ENCODE results near the gene LNX1. TPM values are rescaled to one million over a fixed set of nuclear protein-coding genes. Genes with fewer than 3 reads are reported as not detected.

LNX1 gene
- total and polyA plus RNA-seq, 2 of the 8 experiments (the other 6 are each of a cell fraction or from before 2014, with no cell fraction given): 2.7 to 3.8 TPM

DNA sequence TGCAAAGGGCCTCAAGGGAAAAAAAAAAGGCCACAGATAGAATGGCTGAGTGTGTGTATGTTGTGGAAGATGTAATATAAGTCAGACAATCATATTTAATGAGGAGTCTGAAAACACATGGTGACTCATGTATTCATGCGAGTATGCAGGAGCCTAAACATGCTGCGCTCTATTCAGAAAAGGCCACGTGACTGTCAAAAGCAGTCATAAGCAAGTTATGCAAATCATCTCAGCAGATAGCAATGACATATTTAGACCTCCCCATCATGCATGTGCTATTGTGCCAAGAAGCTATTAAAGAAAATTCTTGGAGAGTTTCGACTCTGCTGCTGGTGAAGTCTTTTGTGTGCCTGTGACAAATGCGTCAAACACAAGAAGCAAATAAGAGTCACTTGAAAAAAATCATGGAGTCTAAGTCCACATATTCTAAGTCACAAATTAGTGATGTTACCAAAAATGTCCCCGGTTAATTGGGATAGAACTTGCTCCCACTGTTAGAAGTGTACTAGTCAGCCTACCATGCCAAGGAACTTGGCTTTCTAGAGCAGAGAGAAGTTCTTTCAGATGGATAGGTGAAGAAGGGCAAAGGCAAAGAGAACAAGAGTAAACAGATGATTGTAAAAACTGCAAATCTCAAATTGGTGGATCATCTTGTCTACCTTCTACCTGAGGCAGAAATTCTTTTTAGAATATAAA, 5.0 kb downstream of the LNX1 start:
- Histone ChIP-seq H3K79me1 (ENCODE audit: low read depth, low read length) (no peaks in the 10 kb centered on the region), H3K4me1 (replicated peaks in 1 of 4; ENCODE audit: control insufficient read depth in 3 of 4, insufficient read depth in 4 of 4, low read length in 3 of 4) (no peaks in the 10 kb centered on the region; a peak in 1 of 7 replicates), H3K4ac (replicated peaks; ENCODE audit: insufficient read length, low read depth, low read length) (no peak overlapping the region), H3K79me2 (ENCODE audit: control insufficient read depth in 1 of 2, insufficient read depth in 2 of 2, low read length in 2 of 2) (no peaks in the 10 kb centered on the region), H3K56ac (replicated peaks; ENCODE audit: insufficient read length, low read depth, low read length) (no peak overlapping the region), H3K4me2 (ENCODE audit: insufficient read depth in 1 of 2, low read depth in 2 of 2, low read length in 2 of 2) (no peak overlapping the region), H2BK12ac (ENCODE audit: low read depth, low read length) (no peak overlapping the region), H3K9me3 (ENCODE audit: insufficient read depth in 2 of 2, low read depth in 1 of 2, low read length in 1 of 2) (no peaks in the 10 kb centered on the region), H2AK5ac (ENCODE audit: low read depth, low read length) (no peak overlapping the region), H3K27me3 (replicated peaks in 1 of 4; ENCODE audit: control insufficient read depth in 3 of 4, extremely low read depth in 1 of 4, insufficient read depth in 3 of 4, low read length in 3 of 4) (no peaks in the 10 kb centered on the region), H3K9ac (replicated peaks in 1 of 4; ENCODE audit: extremely low read depth in 1 of 4, low read depth in 3 of 4, low read length in 3 of 4) (no peak overlapping the region), H3K18ac (ENCODE audit: extremely low read depth, low read length) (no peak overlapping the region), H4K20me1 (replicated peaks in 1 of 2; ENCODE audit: control insufficient read depth in 1 of 2, insufficient read depth in 2 of 2, low read length in 2 of 2) (no peaks in the 10 kb centered on the region), H3K4me3 (ENCODE audit: extremely low read depth in 1 of 4, insufficient read depth in 2 of 4, low read depth in 3 of 4, low read length in 4 of 4) (no peak overlapping the region), H3K23ac (ENCODE audit: insufficient read length) (no peak overlapping the region), H4K8ac (ENCODE audit: extremely low read depth, insufficient read depth, low read length) (no peak overlapping the region), H3K27ac (ENCODE audit: low read depth, low read length) (no peak overlapping the region), H2BK5ac (ENCODE audit: low read depth, low read length) (no peak overlapping the region), H3K36me3 (ENCODE audit: control insufficient read depth in 2 of 4, insufficient read depth in 4 of 4, low read length in 3 of 4) (no peaks in the 10 kb centered on the region), H3K23me2 (ENCODE audit: low read depth, low read length) (no peaks in the 10 kb centered on the region; the same call in 1 of the 2 replicates), H2AFZ (ENCODE audit: low read length) (no peak overlapping the region), H3K14ac (ENCODE audit: insufficient read length) (no peak overlapping the region), H4K91ac (replicated peaks; ENCODE audit: insufficient read length, low read length) (no peak overlapping the region), H2BK20ac (ENCODE audit: low read length) (no peak overlapping the region), H2BK120ac (replicated peaks; ENCODE audit: low read depth, low read length) (no peak overlapping the region), H4K5ac (ENCODE audit: insufficient read length, low read depth, low read length) (no peak overlapping the region), H2BK15ac (ENCODE audit: low read length) (no peak overlapping the region)
- DNase-seq (ENCODE audit: low read depth in 1 of 2, low spot score in 2 of 2) (no peak), FAIRE-seq (no peak)
- ChIA-PET CTCF (ENCODE audit: partially characterized antibody) (interaction anchor here (0.9 kb wide), 1 partner anchor 11 kb away, joined by 3 read pairs; no protein-coding TSS in a partner anchor), POLR2A (ENCODE audit: partially characterized antibody) (no interaction called here)
- TF ChIP-seq EGR1 (IDR thresholded peaks at IDR 0.05; ENCODE audit: borderline replicate concordance, low read depth, low read length) (no peak), TAF7 (optimal IDR thresholded peaks at IDR 0.05; ENCODE audit: borderline replicate concordance, low read depth, low read length) (no peak)
- WGBS, 2 experiments (ENCODE audit: extremely low coverage in 1 of 2, insufficient coverage in 1 of 2, insufficient read length in 1 of 2, insufficient replicate concordance in 2 of 2, low coverage in 1 of 2, low lambda C conversion rate in 2 of 2, missing lambda C conversion rate in 1 of 2): 94% methylated on average over 6 of the region's 6 CpGs; no CpG with 5 or more reads in 1 of the 2 experiments

All from H1 (cell line).